ENCODE measurements around the gene RYR3. TPM values are rescaled to one million over a fixed set of nuclear protein-coding genes. Genes with fewer than 3 reads are reported as not detected.

RYR3 gene
- total RNA-seq, 1 donor from 2014 or later: under 0.01 TPM

- no peaks in the 10 kb centered on the region for H3K27me3 ChIP-seq (ENCODE audit: control insufficient read depth, insufficient read depth, low read length)
- DNase-seq (ENCODE audit: low read depth): no peak
- no peak for TF ChIP-seq CTCF (IDR thresholded peaks at IDR 0.05; ENCODE audit: insufficient read depth, low read length, severe bottlenecking)
- no peak overlapping the region for H3K4me3 ChIP-seq (ENCODE audit: low read depth, low read length)
- no peaks in the 10 kb centered on the region for H3K36me3 ChIP-seq (ENCODE audit: control insufficient read depth, insufficient read depth, low read length)
- FAIRE-seq: no peak
Observed at GRCh38 chr15:33846862-33847261, 536.1 kb downstream of the RYR3 start.

GRCh38 chr15:33848011-33848410 is 537.2 kb downstream of the RYR3 start:
- no peaks in the 10 kb centered on the region for H3K27me3 ChIP-seq (ENCODE audit: control insufficient read depth, insufficient read depth, low read length)
- FAIRE-seq: no peak
- no peaks in the 10 kb centered on the region for H3K36me3 ChIP-seq (ENCODE audit: control insufficient read depth, insufficient read depth, low read length)
- DNase-seq (ENCODE audit: low read depth): no peak
- no peak overlapping the region for H3K4me3 ChIP-seq (ENCODE audit: low read depth, low read length)
- no peak for TF ChIP-seq CTCF (IDR thresholded peaks at IDR 0.05; ENCODE audit: insufficient read depth, low read length, severe bottlenecking)

DNA sequence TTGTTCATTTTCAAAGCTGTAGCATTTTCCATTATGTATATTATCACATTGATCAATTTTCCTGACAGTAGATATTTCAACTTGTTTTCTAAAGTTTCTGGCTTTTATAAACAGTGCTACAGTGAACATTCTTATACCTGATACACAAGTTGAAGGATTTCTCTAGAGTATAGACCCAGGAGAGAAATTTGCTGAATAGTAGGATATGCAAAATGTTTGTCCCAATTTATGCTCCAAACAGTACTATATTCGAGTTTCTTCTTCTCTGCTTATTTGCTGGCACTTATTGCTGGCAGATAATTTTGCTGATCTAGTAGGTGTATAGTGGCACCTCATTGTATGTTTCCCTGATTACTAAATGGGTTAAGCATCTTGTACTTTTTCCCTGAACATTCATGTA is 540.3 kb downstream of the RYR3 start:
- TF ChIP-seq CTCF (IDR thresholded peaks at IDR 0.05; ENCODE audit: insufficient read depth, low read length, severe bottlenecking): no peak
- Histone ChIP-seq H3K4me3 (ENCODE audit: low read depth, low read length) (no peak overlapping the region), H3K27me3 (ENCODE audit: control insufficient read depth, insufficient read depth, low read length) (no peaks in the 10 kb centered on the region), H3K36me3 (ENCODE audit: control insufficient read depth, insufficient read depth, low read length) (no peaks in the 10 kb centered on the region)
- FAIRE-seq (no peak), DNase-seq (ENCODE audit: low read depth) (no peak)

DNA sequence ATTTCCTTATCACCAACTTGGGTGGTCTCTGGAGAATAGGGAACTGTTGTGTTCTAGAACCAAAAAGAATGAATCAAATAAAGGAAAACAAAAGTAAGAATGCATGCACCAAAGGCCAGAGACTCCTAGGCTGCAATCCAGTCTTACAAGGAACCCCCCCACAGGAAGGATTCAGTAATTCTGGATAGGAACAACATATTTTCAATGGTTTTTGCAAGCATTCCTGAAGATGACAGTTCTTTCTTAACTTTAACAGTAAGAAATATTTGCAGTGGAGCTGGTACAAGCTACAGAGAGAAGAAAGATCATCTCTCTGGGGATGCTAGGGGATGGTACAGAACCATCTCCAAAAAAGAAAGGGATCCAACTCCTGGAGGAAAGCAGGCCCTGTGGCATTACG is 541.3 kb downstream of the RYR3 start:
- no peak for FAIRE-seq
- Histone ChIP-seq H3K36me3 (ENCODE audit: control insufficient read depth, insufficient read depth, low read length) (no peaks in the 10 kb centered on the region), H3K27me3 (ENCODE audit: control insufficient read depth, insufficient read depth, low read length) (no peaks in the 10 kb centered on the region), H3K4me3 (ENCODE audit: low read depth, low read length) (no peak overlapping the region)
- no peak for TF ChIP-seq CTCF (IDR thresholded peaks at IDR 0.05; ENCODE audit: insufficient read depth, low read length, severe bottlenecking)
- no peak for DNase-seq (ENCODE audit: low read depth)

GRCh38 chr15:33852570-33852969 is 541.8 kb downstream of the RYR3 start:
- H3K27me3 ChIP-seq (ENCODE audit: control insufficient read depth, insufficient read depth, low read length): no peaks in the 10 kb centered on the region
- peaks cover 1% of the 10 kb centered on the region for H3K36me3 ChIP-seq (ENCODE audit: control insufficient read depth, insufficient read depth, low read length)
- H3K4me3 ChIP-seq (ENCODE audit: low read depth, low read length): no peak overlapping the region
- peak; percentile 60 for FAIRE-seq
- no peak for TF ChIP-seq CTCF (IDR thresholded peaks at IDR 0.05; ENCODE audit: insufficient read depth, low read length, severe bottlenecking)
- DNase-seq (ENCODE audit: low read depth): peak; percentile 43

- H3K4me3 ChIP-seq (ENCODE audit: low read depth, low read length): no peak overlapping the region
- peaks cover 1% of the 10 kb centered on the region for H3K36me3 ChIP-seq (ENCODE audit: control insufficient read depth, insufficient read depth, low read length)
- FAIRE-seq (no peak), DNase-seq (ENCODE audit: low read depth) (no peak)
- no peak for TF ChIP-seq CTCF (IDR thresholded peaks at IDR 0.05; ENCODE audit: insufficient read depth, low read length, severe bottlenecking)
- H3K27me3 ChIP-seq (ENCODE audit: control insufficient read depth, insufficient read depth, low read length): no peaks in the 10 kb centered on the region
Observed at GRCh38 chr15:33857726-33858125, 547.0 kb downstream of the RYR3 start.
